Measurements from ENCODE around the gene PDE9A. TPM values are rescaled to one million over a fixed set of nuclear protein-coding genes. Genes with fewer than 3 reads are reported as not detected.
A peak's percentile ranks its signal among the peaks of the same experiment; 100 is the strongest.

PDE9A gene
- total and polyA plus RNA-seq, 8 donors = 1.2 to 14.4 (median 5.0) TPM

GRCh38 chr21:42740405-42740909 lies 87.0 kb downstream of the PDE9A start:
- intact Hi-C loops (cut with DNase I) = no loop called here
- peaks cover 0 to 3% (median 0%) of the 10 kb centered on the region in 3 donors for H3K4me1 ChIP-seq

GRCh38 chr21:42741066-42741465 lies 87.6 kb downstream of the PDE9A start:
- Histone ChIP-seq H3K36me3 (no peaks in the 10 kb centered on the region), H3K9me3 (no peaks in the 10 kb centered on the region), H3K4me3 (no peak overlapping the region), H3K4me1 (peaks cover 0 to 3% (median 0%) of the 10 kb centered on the region in 3 donors), H3K27ac (no peak overlapping the region), H3K27me3 (no peaks in the 10 kb centered on the region)
- no peak for FAIRE-seq
- intact Hi-C loops (cut with DNase I) = no loop called here
- no peak for ATAC-seq
- no peak for TF ChIP-seq CTCF (IDR thresholded peaks at IDR 0.05)
- 66 to 84% methylated on average over 10 of the region's 10 CpGs for WGBS, 2 donors
- no peak for DNase-seq

More at GRCh38 chr21:42740405-42740909, 87.0 kb downstream of the PDE9A start:
- TF ChIP-seq CTCF (IDR thresholded peaks at IDR 0.05) = no peak
- no peak for ATAC-seq
- no peak for DNase-seq
- Histone ChIP-seq H3K27ac (no peak overlapping the region), H3K4me3 (no peak overlapping the region), H3K36me3 (no peaks in the 10 kb centered on the region), H3K9me3 (no peaks in the 10 kb centered on the region), H3K27me3 (no peaks in the 10 kb centered on the region)
- no peak for FAIRE-seq
- 54 to 58% methylated on average over 1 of the region's 1 CpG for WGBS, 2 donors

- 72 to 83% methylated on average over 30 of the region's 30 CpGs for WGBS, 2 donors
- no peak for TF ChIP-seq CTCF (IDR thresholded peaks at IDR 0.05)
- Histone ChIP-seq H3K9me3 (no peaks in the 10 kb centered on the region), H3K27me3 (no peaks in the 10 kb centered on the region), H3K4me1 (peaks cover 0 to 8% (median 0%) of the 10 kb centered on the region in 3 donors), H3K4me3 (no peak overlapping the region), H3K27ac (no peak overlapping the region), H3K36me3 (no peaks in the 10 kb centered on the region)
- FAIRE-seq (no peak), DNase-seq (peak in 1 of 6 donors; percentile 41), ATAC-seq (no peak)
- intact Hi-C loops (cut with DNase I) = no loop called here
These were observed 91.4 kb downstream of the PDE9A start for GRCh38 chr21:42744520-42745445.

- Histone ChIP-seq H3K36me3 (no peaks in the 10 kb centered on the region), H3K4me3 (no peak overlapping the region), H3K9me3 (no peaks in the 10 kb centered on the region), H3K27ac (no peak overlapping the region), H3K4me1 (peaks cover 0 to 8% (median 0%) of the 10 kb centered on the region in 3 donors), H3K27me3 (no peaks in the 10 kb centered on the region)
- WGBS, 2 donors = 80 to 88% methylated on average over 22 of the region's 22 CpGs
- ATAC-seq (no peak), FAIRE-seq (no peak), DNase-seq (peak in 1 of 6 donors; percentile 50)
- intact Hi-C loops (cut with DNase I) = no loop called here
- no peak for TF ChIP-seq CTCF (IDR thresholded peaks at IDR 0.05)
These were observed 92.3 kb downstream of the PDE9A start for GRCh38 chr21:42745511-42746239.

Data from pancreas (tissue), 10 donors.